Ovary (tissue), 9 donors: ENCODE data around the gene PRICKLE1. TPM values are rescaled to one million over a fixed set of nuclear protein-coding genes. Genes with fewer than 3 reads are reported as not detected.

ENCODE experiments used
- DNase-seq, 5 donors: peaks; one replicate each; pipeline ENCODE4 v3.0.0-alpha.2; 2019 to 2020
- H3K27ac ChIP-seq, 2 donors: fragments of 200-600 bp; one replicate each; pipeline versions ENCODE4 v1.5.1 to v1.8.0; 2019 to 2022
- H3K27me3 ChIP-seq: fragments of 200-600 bp; one replicate; pipeline ENCODE4 v1.8.0; 2022
- H3K36me3 ChIP-seq: fragments of 200-600 bp; sonication (generic); one replicate; pipeline ENCODE4 v1.5.1; 2019
- H3K4me1 ChIP-seq: one replicate; pipeline ENCODE4 v1.8.1; 2013; ENCODE audit warnings: mild to moderate bottlenecking, moderate library complexity; ENCODE audit not compliant: insufficient read depth
- H3K4me3 ChIP-seq: fragments of 200-600 bp; sonication (generic); one replicate; pipeline ENCODE4 v1.5.1; 2017
- H3K9me3 ChIP-seq, 2 donors: fragments of 200-600 bp in 1 of 2; sonication (generic) in 1 of 2; one replicate each; pipeline versions ENCODE4 v1.5.1 to v1.8.1; 2013 to 2019; ENCODE audit warnings: mild to moderate bottlenecking in 1 of 2, moderate library complexity in 1 of 2
- CTCF ChIP-seq, 3 donors: fragments of 450-650 bp in 2 of 3; fragments of 200-600 bp in 1 of 3; IDR thresholded peaks; one replicate each; pipeline versions ENCODE4 v1.5.1 to v1.8.0; 2016 to 2022; ENCODE audit warnings: antibody characterized with exemption in 3 of 3, mild to moderate bottlenecking in 1 of 3
- EP300 ChIP-seq: sonication (generic); formaldehyde crosslinking; IDR thresholded peaks from one replicate; pipeline ENCODE4 v1.6.1; 2017; ENCODE audit warnings: antibody characterized with exemption
- POLR2A ChIP-seq: fragments of 450-650 bp; IDR thresholded peaks from one replicate; pipeline ENCODE4 v1.6.1; 2017; ENCODE audit warnings: antibody characterized with exemption, mild to moderate bottlenecking, moderate library complexity
- WGBS, 3 donors: extraction: QIAGEN DNeasy Blood & Tissue Kit in 1 of 3; methylation state at CpG; one replicate each; pipeline versions ENCODE4 v1.1.5 to v1.1.7; 2013 to 2017; 5-methylcytosine and 5-hydroxymethylcytosine counted together
- intact Hi-C, 4 donors: fragments of 100-400 bp; cut with DNase I; formaldehyde crosslinking; loops; one replicate each; pipeline versions ENCODE4 v1.11.0 to v1.15.1; 2022 to 2023
- polyA plus RNA-seq, 2 donors: library from polyadenylated mRNA; stranded (reverse); fragments of 200-250 nt in 1 of 2; fragments of 350-450 nt in 1 of 2; fragmentation: Illumina TruSeq in 1 of 2; extraction: RNeasy Lipid Tissue Mini Kit (QIAGEN cat#74804) in 1 of 2; gene quantifications; one replicate each; pipeline ENCODE4 v1.2.3, GENCODE V29; 2013 to 2014
- total RNA-seq, 7 donors: library from RNA; depleted of rRNA in 2 of 7; stranded (reverse); fragments of >200 nt in 2 of 7; fragmentation: NEBNext Ultra II Directional in 3 of 7; extraction: Animal tissue kit (Norgen Biotek cat#: 25700) in 3 of 7; gene quantifications; one replicate each; pipeline versions ENCODE4 v1.1.0 to v1.2.4, GENCODE V29; 2016 to 2023
- donor health status: DM: no; HTN: no; CAD: no; lungs with moderate emphysema.
- donor health status: DM: no; HTN: no; CAD: no.
- donor health status: Bipolar disorder and iron deficiency.
- donor health status: DM: yes; HTN: yes; CAD: no.
- donor health status: DM: no; HTN: no; CAD: no.
- donor health status: DM: yes; HTN: yes; CAD: no.

The PRICKLE1 gene
- total and polyA plus RNA-seq, 9 donors, result 12.5 to 35.2 (median 22.5) TPM

- no peaks in the 10 kb centered on the region for H3K9me3 ChIP-seq
- TF ChIP-seq POLR2A (no peak), EP300 (no peak), CTCF (IDR thresholded peaks at IDR 0.05) (no peak)
- no peaks in the 10 kb centered on the region for H3K36me3 ChIP-seq
- no peaks in the 10 kb centered on the region for H3K4me1 ChIP-seq
- H3K27ac ChIP-seq, result no peak overlapping the region
- 61 to 82% (median 77%) methylated on average over 5 of the region's 5 CpGs for WGBS, 3 donors
- no peaks in the 10 kb centered on the region for H3K27me3 ChIP-seq
- DNase-seq, result no peak
- no peak overlapping the region for H3K4me3 ChIP-seq
- intact Hi-C loops, result no loop called here
Observed at GRCh38 chr12:42508913-42509460, 80.6 kb downstream of the PRICKLE1 start.

GRCh38 chr12:42507565-42507964, 82.0 kb downstream of the PRICKLE1 start:
- DNase-seq, result no peak
- Histone ChIP-seq H3K4me1 (no peaks in the 10 kb centered on the region), H3K27me3 (no peaks in the 10 kb centered on the region), H3K36me3 (no peaks in the 10 kb centered on the region), H3K9me3 (no peaks in the 10 kb centered on the region), H3K27ac (no peak overlapping the region), H3K4me3 (no peak overlapping the region)
- WGBS, 3 donors, result 64 to 77% (median 74%) methylated on average over 3 of the region's 3 CpGs
- TF ChIP-seq POLR2A (no peak), CTCF (IDR thresholded peaks at IDR 0.05) (no peak), EP300 (no peak)
- intact Hi-C loops, result no loop called here

GRCh38 chr12:42507081-42507480, 82.5 kb downstream of the PRICKLE1 start:
- intact Hi-C loops, result no loop called here
- no peaks in the 10 kb centered on the region for H3K36me3 ChIP-seq
- no peak overlapping the region for H3K27ac ChIP-seq
- WGBS, 3 donors, result 59 to 89% (median 85%) methylated on average over 4 of the region's 4 CpGs
- no peaks in the 10 kb centered on the region for H3K4me1 ChIP-seq
- no peaks in the 10 kb centered on the region for H3K9me3 ChIP-seq
- no peak overlapping the region for H3K4me3 ChIP-seq
- H3K27me3 ChIP-seq, result no peaks in the 10 kb centered on the region
- TF ChIP-seq POLR2A, result no peak
- no peak for TF ChIP-seq EP300
- no peak for TF ChIP-seq CTCF (IDR thresholded peaks at IDR 0.05)
- no peak for DNase-seq

GRCh38 chr12:42504049-42504448, 85.5 kb downstream of the PRICKLE1 start:
- WGBS, 3 donors, result 39 to 53% (median 45%) methylated on average over 5 of the region's 5 CpGs
- H3K36me3 ChIP-seq, result no peaks in the 10 kb centered on the region
- no peak overlapping the region for H3K4me3 ChIP-seq
- no peaks in the 10 kb centered on the region for H3K9me3 ChIP-seq
- H3K4me1 ChIP-seq, result no peaks in the 10 kb centered on the region
- DNase-seq, result peak in 3 of 5 donors; percentile 27 to 38 (median 27)
- no peak overlapping the region for H3K27ac ChIP-seq
- H3K27me3 ChIP-seq, result no peaks in the 10 kb centered on the region
- intact Hi-C loops, result no loop called here
- TF ChIP-seq CTCF (IDR thresholded peaks at IDR 0.05) (no peak), EP300 (no peak), POLR2A (no peak)
